Ovary (tissue), 9 donors: Measurements from ENCODE around the gene ALX4. TPM values are rescaled to one million over a fixed set of nuclear protein-coding genes. Genes with fewer than 3 reads are reported as not detected.

Source experiments
- DNase-seq, 5 donors: peaks; one replicate each; pipeline ENCODE4 v3.0.0-alpha.2; 2019 to 2020
- H3K27ac ChIP-seq, 2 donors: fragments of 200-600 bp; one replicate each; pipeline versions ENCODE4 v1.5.1 to v1.8.0; 2019 to 2022
- H3K27me3 ChIP-seq: fragments of 200-600 bp; one replicate; pipeline ENCODE4 v1.8.0; 2022
- H3K36me3 ChIP-seq: fragments of 200-600 bp; sonication (generic); one replicate; pipeline ENCODE4 v1.5.1; 2019
- H3K4me1 ChIP-seq: one replicate; pipeline ENCODE4 v1.8.1; 2013; ENCODE audit warnings: mild to moderate bottlenecking, moderate library complexity; ENCODE audit not compliant: insufficient read depth
- H3K4me3 ChIP-seq: fragments of 200-600 bp; sonication (generic); one replicate; pipeline ENCODE4 v1.5.1; 2017
- H3K9me3 ChIP-seq, 2 donors: fragments of 200-600 bp in 1 of 2; sonication (generic) in 1 of 2; one replicate each; pipeline versions ENCODE4 v1.5.1 to v1.8.1; 2013 to 2019; ENCODE audit warnings: mild to moderate bottlenecking in 1 of 2, moderate library complexity in 1 of 2
- CTCF ChIP-seq, 3 donors: fragments of 450-650 bp in 2 of 3; fragments of 200-600 bp in 1 of 3; IDR thresholded peaks; one replicate each; pipeline versions ENCODE4 v1.5.1 to v1.8.0; 2016 to 2022; ENCODE audit warnings: antibody characterized with exemption in 3 of 3, mild to moderate bottlenecking in 1 of 3
- EP300 ChIP-seq: sonication (generic); formaldehyde crosslinking; IDR thresholded peaks from one replicate; pipeline ENCODE4 v1.6.1; 2017; ENCODE audit warnings: antibody characterized with exemption
- POLR2A ChIP-seq: fragments of 450-650 bp; IDR thresholded peaks from one replicate; pipeline ENCODE4 v1.6.1; 2017; ENCODE audit warnings: antibody characterized with exemption, mild to moderate bottlenecking, moderate library complexity
- WGBS, 3 donors: extraction: QIAGEN DNeasy Blood & Tissue Kit in 1 of 3; methylation state at CpG; one replicate each; pipeline versions ENCODE4 v1.1.5 to v1.1.7; 2013 to 2017; 5-methylcytosine and 5-hydroxymethylcytosine counted together
- intact Hi-C, 4 donors: fragments of 100-400 bp; cut with DNase I; formaldehyde crosslinking; loops; one replicate each; pipeline versions ENCODE4 v1.11.0 to v1.15.1; 2022 to 2023
- polyA plus RNA-seq, 2 donors: library from polyadenylated mRNA; stranded (reverse); fragments of 200-250 nt in 1 of 2; fragments of 350-450 nt in 1 of 2; fragmentation: Illumina TruSeq in 1 of 2; extraction: RNeasy Lipid Tissue Mini Kit (QIAGEN cat#74804) in 1 of 2; gene quantifications; one replicate each; pipeline ENCODE4 v1.2.3, GENCODE V29; 2013 to 2014
- total RNA-seq, 7 donors: library from RNA; depleted of rRNA in 2 of 7; stranded (reverse); fragments of >200 nt in 2 of 7; fragmentation: NEBNext Ultra II Directional in 3 of 7; extraction: Animal tissue kit (Norgen Biotek cat#: 25700) in 3 of 7; gene quantifications; one replicate each; pipeline versions ENCODE4 v1.1.0 to v1.2.4, GENCODE V29; 2016 to 2023
- donor health status: DM: no; HTN: no; CAD: no; lungs with moderate emphysema.
- donor health status: DM: no; HTN: no; CAD: no.
- donor health status: Bipolar disorder and iron deficiency.
- donor health status: DM: yes; HTN: yes; CAD: no.
- donor health status: DM: no; HTN: no; CAD: no.
- donor health status: DM: yes; HTN: yes; CAD: no.

The ALX4 gene
- total and polyA plus RNA-seq, 9 donors: 0.01 to 0.18 (median 0.05) TPM; not detected in 4

GRCh38 chr11:44271286-44271685 lies 38.7 kb downstream of the ALX4 start:
- Histone ChIP-seq H3K27ac (no peak overlapping the region), H3K36me3 (no peaks in the 10 kb centered on the region), H3K4me1 (no peaks in the 10 kb centered on the region), H3K4me3 (no peak overlapping the region), H3K27me3 (no peaks in the 10 kb centered on the region), H3K9me3 (no peaks in the 10 kb centered on the region)
- TF ChIP-seq EP300: no peak
- no peak for TF ChIP-seq CTCF (IDR thresholded peaks at IDR 0.05)
- TF ChIP-seq POLR2A: no peak
- DNase-seq: no peak
- intact Hi-C loops: no loop called here
- whole genome bisulfite sequencing, 3 donors: 84 to 90% (median 88%) methylated on average over 6 of the region's 6 CpGs

DNA sequence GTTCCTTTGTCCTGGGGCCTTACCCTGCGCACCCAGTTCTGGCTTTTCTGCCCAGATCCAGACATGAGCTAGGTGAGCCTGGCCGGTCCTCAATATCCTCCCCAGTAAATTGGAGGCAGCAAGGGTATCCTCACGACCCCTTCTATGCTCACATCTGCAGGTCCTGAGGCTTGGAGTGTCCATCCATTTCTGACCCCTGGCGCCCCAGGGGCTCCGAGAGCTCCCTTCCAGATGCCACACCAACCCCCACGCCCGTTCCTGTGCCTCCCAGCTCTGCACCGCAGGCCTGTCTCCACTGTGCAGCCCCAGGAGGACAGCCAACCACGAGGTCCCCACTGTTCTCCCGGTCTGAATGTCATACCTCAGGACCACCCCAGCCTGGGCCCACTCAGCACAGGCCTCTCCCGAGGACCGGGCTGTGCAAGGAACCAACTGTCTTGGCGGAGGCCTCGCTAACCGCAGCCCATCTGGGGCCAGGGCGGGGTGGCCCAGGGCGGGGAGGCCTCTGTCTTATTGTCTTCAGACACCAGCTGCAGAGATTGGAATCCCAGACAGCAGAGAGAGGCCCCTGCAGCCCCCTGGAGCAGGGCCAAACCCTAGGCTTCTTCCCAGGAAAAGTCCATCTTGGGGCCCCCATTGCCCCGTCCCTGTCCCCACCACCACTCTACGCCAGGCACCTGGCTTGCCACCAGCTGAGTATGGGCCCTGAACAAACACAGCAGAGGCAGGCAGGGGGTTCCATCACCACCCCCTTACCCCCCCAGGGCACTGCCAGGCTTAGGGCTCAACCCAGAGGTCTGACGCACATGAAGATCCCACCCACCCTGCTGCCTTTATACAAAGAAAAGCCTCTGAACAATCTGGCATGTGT lies 39.3 kb downstream of the ALX4 start:
- Histone ChIP-seq H3K4me1 (no peaks in the 10 kb centered on the region), H3K27ac (peak overlapping the region in 1 of 2 donors; percentile 58), H3K27me3 (no peaks in the 10 kb centered on the region), H3K4me3 (no peak overlapping the region), H3K9me3 (no peaks in the 10 kb centered on the region), H3K36me3 (no peaks in the 10 kb centered on the region)
- intact Hi-C loops: no loop called here
- no peak for DNase-seq
- 80 to 86% (median 84%) methylated on average over 16 to 20 of the region's 20 CpGs for whole genome bisulfite sequencing, 3 donors
- TF ChIP-seq EP300 (no peak), POLR2A (no peak), CTCF (IDR thresholded peaks at IDR 0.05) (no peak)

- Histone ChIP-seq H3K4me1 (no peaks in the 10 kb centered on the region), H3K36me3 (no peaks in the 10 kb centered on the region), H3K9me3 (no peaks in the 10 kb centered on the region), H3K27ac (peak overlapping the region in 1 of 2 donors; percentile 58), H3K4me3 (no peak overlapping the region), H3K27me3 (no peaks in the 10 kb centered on the region)
- intact Hi-C loops: no loop called here
- peak; percentile 39 to 67 (median 55) for DNase-seq
- WGBS, 3 donors: 13 to 32% (median 19%) methylated on average over 17 of the region's 17 CpGs
- TF ChIP-seq CTCF (IDR thresholded peaks at IDR 0.05) (no peak), POLR2A (no peak), EP300 (no peak)
These were observed 40.3 kb downstream of the ALX4 start for GRCh38 chr11:44269369-44270351.

GRCh38 chr11:44268614-44269080 lies 41.3 kb downstream of the ALX4 start:
- WGBS, 3 donors: 83 to 92% (median 91%) methylated on average over 5 of the region's 5 CpGs
- intact Hi-C loops: no loop called here
- no peak for DNase-seq
- no peaks in the 10 kb centered on the region for H3K9me3 ChIP-seq
- H3K36me3 ChIP-seq: no peaks in the 10 kb centered on the region
- no peak overlapping the region for H3K4me3 ChIP-seq
- no peaks in the 10 kb centered on the region for H3K4me1 ChIP-seq
- no peak overlapping the region for H3K27ac ChIP-seq
- no peak for TF ChIP-seq POLR2A
- TF ChIP-seq EP300: no peak
- no peak for TF ChIP-seq CTCF (IDR thresholded peaks at IDR 0.05)
- no peaks in the 10 kb centered on the region for H3K27me3 ChIP-seq
